GM19193 (cell line): ENCODE data around the gene LRP1B.

Experiments
- POLR2A ChIP-seq: IDR thresholded peaks from 4 replicates; pipeline ENCODE4 v1.6.1; 2011; ENCODE audit not compliant: insufficient read depth, insufficient read length; ENCODE audit errors: extremely low read depth

LRP1B gene

GRCh38 chr2:141554810-141555209 is 576.0 kb downstream of the LRP1B start:
- TF ChIP-seq POLR2A = no peak

- no peak for TF ChIP-seq POLR2A
Measured at GRCh38 chr2:141534666-141535362, 596.0 kb downstream of the LRP1B start.

- no peak for TF ChIP-seq POLR2A
Measured at GRCh38 chr2:141529659-141530058, 601.2 kb downstream of the LRP1B start.

- TF ChIP-seq POLR2A = no peak
Measured at GRCh38 chr2:141528990-141529389, 601.8 kb downstream of the LRP1B start.

GRCh38 chr2:141526760-141527159 is 604.1 kb downstream of the LRP1B start:
- TF ChIP-seq POLR2A = no peak

- TF ChIP-seq POLR2A = no peak
Measured at GRCh38 chr2:141524777-141525176, 606.0 kb downstream of the LRP1B start.

GRCh38 chr2:141523199-141523598 is 607.6 kb downstream of the LRP1B start:
- no peak for TF ChIP-seq POLR2A

GRCh38 chr2:141522702-141523101 is 608.1 kb downstream of the LRP1B start:
- no peak for TF ChIP-seq POLR2A

GRCh38 chr2:141522048-141522447 is 608.8 kb downstream of the LRP1B start:
- TF ChIP-seq POLR2A = no peak

GRCh38 chr2:141519906-141520305 is 610.9 kb downstream of the LRP1B start:
- TF ChIP-seq POLR2A = no peak

GRCh38 chr2:141517852-141518421 is 612.9 kb downstream of the LRP1B start:
- TF ChIP-seq POLR2A = no peak

GRCh38 chr2:141517180-141517851 is 613.5 kb downstream of the LRP1B start:
- no peak for TF ChIP-seq POLR2A

- TF ChIP-seq POLR2A = no peak
Measured at GRCh38 chr2:141515931-141516330, 614.9 kb downstream of the LRP1B start.

GRCh38 chr2:141513853-141514252 is 617.0 kb downstream of the LRP1B start:
- no peak for TF ChIP-seq POLR2A

- TF ChIP-seq POLR2A = no peak
Measured at GRCh38 chr2:141508806-141509595, 621.8 kb downstream of the LRP1B start.
